Naive thymus-derived CD4-positive, alpha-beta T cell (primary cell): ENCODE data around the gene TSPAN15. TPM values are rescaled to one million over a fixed set of nuclear protein-coding genes. Genes with fewer than 3 reads are reported as not detected.

Source experiments
- ATAC-seq: fragments of 150-1000 bp; cut with Tn5 transposase; 2 replicates; pipeline ENCODE4 v1.10.0; 2021; ENCODE audit warnings: mild to moderate bottlenecking, moderate library complexity
- CTCF ChIA-PET: fragments of 350-600 bp; sonication (Branson Sonifier 250); formaldehyde crosslinking; loops from one replicate; lab custom pipeline; 2021; ENCODE audit warnings: antibody characterized with exemption; lab: Charles Lee
- POLR2A ChIA-PET: fragments of 350-600 bp; sonication (Branson Sonifier 250); formaldehyde crosslinking; loops from one replicate; lab custom pipeline; 2021; ENCODE audit warnings: antibody characterized with exemption, inconsistent platforms; lab: Charles Lee
- DNase-seq, 9 donors: peaks; one replicate each; pipeline versions ENCODE4 v3.0.0 to v3.0.0-alpha.2; 2020 to 2022; ENCODE audit warnings: mixed read lengths in 1 of 9
- H3K27ac ChIP-seq: one replicate; pipeline ENCODE4 v1.7.0; 2013; ENCODE audit warnings: mild to moderate bottlenecking, low read depth, low read length, moderate library complexity
- H3K27me3 ChIP-seq, 2 donors: one replicate each; pipeline ENCODE4 v1.7.0; 2013; ENCODE audit warnings: low read length in 2 of 2, mild to moderate bottlenecking in 2 of 2, moderate library complexity in 2 of 2; ENCODE audit not compliant: control insufficient read depth in 2 of 2, insufficient read depth in 2 of 2
- H3K36me3 ChIP-seq, 3 experiments: 1 replicate in 2 of 3; 2 replicates in 1 of 3; pipeline ENCODE4 v1.7.0; 2013; ENCODE audit warnings: low read length in 3 of 3, mild to moderate bottlenecking in 3 of 3, moderate library complexity in 1 of 3; ENCODE audit not compliant: insufficient read depth in 3 of 3, control insufficient read depth in 2 of 3
- H3K4me1 ChIP-seq, 2 donors: one replicate each; pipeline ENCODE4 v1.7.0; 2013; ENCODE audit warnings: low read length in 2 of 2, mild to moderate bottlenecking in 2 of 2, moderate library complexity in 1 of 2; ENCODE audit not compliant: control insufficient read depth in 2 of 2, insufficient read depth in 2 of 2
- H3K4me3 ChIP-seq: 2 replicates; pipeline ENCODE4 v1.7.0; 2013; ENCODE audit warnings: mild to moderate bottlenecking, low read length
- H3K9me3 ChIP-seq, 3 experiments: 1 replicate in 2 of 3; 2 replicates in 1 of 3; pipeline ENCODE4 v1.7.0; 2013; ENCODE audit warnings: low read length in 3 of 3; ENCODE audit not compliant: control insufficient read depth in 2 of 3
- H3K27ac Mint-ChIP-seq, 9 donors: one replicate each; pipeline ENCODE4 v1.8.0; 2020 to 2022; ENCODE audit warnings: mixed read lengths in 9 of 9, mild to moderate bottlenecking in 8 of 9, moderate library complexity in 5 of 9, inconsistent platforms in 2 of 9
- H3K27me3 Mint-ChIP-seq, 5 donors: one replicate each; pipeline ENCODE4 v1.8.0; 2021 to 2022; ENCODE audit warnings: mixed read lengths in 5 of 5, mild to moderate bottlenecking in 1 of 5
- H3K36me3 Mint-ChIP-seq, 5 donors: one replicate each; pipeline ENCODE4 v1.8.0; 2020 to 2022; ENCODE audit warnings: mixed read lengths in 5 of 5, mild to moderate bottlenecking in 3 of 5, inconsistent platforms in 1 of 5
- H3K4me1 Mint-ChIP-seq, 7 donors: one replicate each; pipeline ENCODE4 v1.8.0; 2020 to 2022; ENCODE audit warnings: mixed read lengths in 7 of 7, mild to moderate bottlenecking in 3 of 7, inconsistent platforms in 1 of 7
- H3K4me3 Mint-ChIP-seq, 10 donors: one replicate each; pipeline ENCODE4 v1.8.0; 2020 to 2022; ENCODE audit warnings: mild to moderate bottlenecking in 10 of 10, mixed read lengths in 10 of 10, moderate library complexity in 6 of 10, inconsistent platforms in 2 of 10
- H3K9me3 Mint-ChIP-seq, 11 donors: one replicate each; pipeline ENCODE4 v1.8.0; 2020 to 2022; ENCODE audit warnings: mixed read lengths in 11 of 11, mild to moderate bottlenecking in 4 of 11, inconsistent platforms in 1 of 11, moderate library complexity in 1 of 11
- intact Hi-C, 2 donors: fragments of 100-400 bp; cut with micrococcal nuclease; formaldehyde crosslinking; loops; one replicate each; pipeline ENCODE4 v1.15.1; 2023
- polyA plus RNA-seq, 2 donors: library from polyadenylated mRNA; unstranded; fragments of 300-500 nt; fragmentation: Illumina TruSeq; gene quantifications; one replicate each; pipeline ENCODE4 v1.2.3, GENCODE V29; 2021
- total RNA-seq, 6 experiments: library from RNA in 5 of 6; stranded (reverse) in 5 of 6; gene quantifications; 1 replicate in 5 of 6; 2 replicates in 1 of 6; pipeline ENCODE4 v1.2.3 and lab custom pipeline; 2021 to 2026

The TSPAN15 gene
- total and polyA plus RNA-seq, 7 experiments from 2014 or later: 1.2 to 7.2 (median 2.1) TPM

GRCh38 chr10:69505636-69506318 is 54.5 kb downstream of the TSPAN15 start:
- ChIA-PET CTCF (interaction anchor here (0.6 to 2.2 kb wide), 5 partner anchors 9 to 119 kb away, joined by 4 to 21 read pairs (median 8); no protein-coding TSS in a partner anchor), POLR2A (no interaction called here)
- H3K4me3 Mint-ChIP-seq: no peak overlapping the region
- intact Hi-C loops: loop anchor here (2.0 to 5.0 kb wide), 4 partner anchors 188 to 548 kb away; partner anchors contain the start of gene DDX21 (in 1 of the 2)
- peak overlapping the region in 8 of 9 donors; percentile 4 to 89 (median 32) for H3K27ac Mint-ChIP-seq
- peaks cover 9 to 16% (median 10%) of the 10 kb centered on the region in 7 donors for H3K4me1 Mint-ChIP-seq
- H3K27me3 ChIP-seq: no peaks in the 10 kb centered on the region
- peaks cover 7 to 8% of the 10 kb centered on the region in 2 donors for H3K4me1 ChIP-seq
- H3K27ac ChIP-seq: no peak overlapping the region
- peaks cover 0 to 16% (median 0%) of the 10 kb centered on the region in 5 donors for H3K27me3 Mint-ChIP-seq
- no peak for DNase-seq
- H3K36me3 Mint-ChIP-seq: no peaks in the 10 kb centered on the region
- H3K4me3 ChIP-seq: no peak overlapping the region
- H3K9me3 Mint-ChIP-seq: peaks cover 0 to 3% (median 0%) of the 10 kb centered on the region in 11 donors
- H3K9me3 ChIP-seq: no peaks in the 10 kb centered on the region
- H3K36me3 ChIP-seq: no peaks in the 10 kb centered on the region
- ATAC-seq: no peak

DNA sequence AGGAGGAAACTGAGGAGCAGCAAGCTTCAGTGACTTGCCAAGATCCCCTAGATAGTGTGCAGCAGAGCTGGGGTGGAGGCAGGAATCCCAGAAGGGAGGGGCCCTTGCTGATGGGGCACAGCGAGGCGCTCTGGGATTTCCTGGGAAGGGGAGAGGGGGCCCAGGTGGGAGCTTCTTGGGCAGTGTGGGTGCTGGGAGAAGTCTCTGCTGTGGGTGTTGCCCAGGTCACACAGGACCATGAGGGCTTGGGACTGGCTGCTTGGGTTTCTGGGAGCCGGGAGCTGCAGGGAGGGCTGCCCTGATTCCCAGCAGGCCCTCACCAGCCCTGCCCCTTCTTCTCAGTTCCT is 55.2 kb downstream of the TSPAN15 start:
- Histone ChIP-seq H3K9me3 (no peaks in the 10 kb centered on the region), H3K4me1 (peaks cover 7 to 8% of the 10 kb centered on the region in 2 donors), H3K4me3 (no peak overlapping the region), H3K36me3 (no peaks in the 10 kb centered on the region), H3K27me3 (no peaks in the 10 kb centered on the region), H3K27ac (no peak overlapping the region)
- Mint-ChIP-seq H3K36me3 (no peaks in the 10 kb centered on the region), H3K27ac (peak overlapping the region in 7 of 9 donors; percentile 7 to 89 (median 32)), H3K4me3 (no peak overlapping the region), H3K4me1 (peaks cover 9 to 16% (median 10%) of the 10 kb centered on the region in 7 donors), H3K9me3 (peaks cover 0 to 3% (median 0%) of the 10 kb centered on the region in 11 donors), H3K27me3 (peaks cover 0 to 23% (median 0%) of the 10 kb centered on the region in 5 donors)
- ATAC-seq (no peak), DNase-seq (no peak)
- CTCF ChIA-PET: interaction anchor here (0.6 to 2.2 kb wide), 5 partner anchors 9 to 120 kb away, joined by 3 to 21 read pairs (median 5); partner anchors contain the start of gene TSPAN15
- POLR2A ChIA-PET: interaction anchor here (0.6 to 1.6 kb wide), 3 partner anchors 15 to 277 kb away, joined by 3 to 4 read pairs (median 4); no protein-coding TSS in a partner anchor
- intact Hi-C loops: loop anchor here (2.0 to 5.0 kb wide), 4 partner anchors 189 to 549 kb away; partner anchors contain the start of gene DDX21 (in 1 of the 2)

DNA sequence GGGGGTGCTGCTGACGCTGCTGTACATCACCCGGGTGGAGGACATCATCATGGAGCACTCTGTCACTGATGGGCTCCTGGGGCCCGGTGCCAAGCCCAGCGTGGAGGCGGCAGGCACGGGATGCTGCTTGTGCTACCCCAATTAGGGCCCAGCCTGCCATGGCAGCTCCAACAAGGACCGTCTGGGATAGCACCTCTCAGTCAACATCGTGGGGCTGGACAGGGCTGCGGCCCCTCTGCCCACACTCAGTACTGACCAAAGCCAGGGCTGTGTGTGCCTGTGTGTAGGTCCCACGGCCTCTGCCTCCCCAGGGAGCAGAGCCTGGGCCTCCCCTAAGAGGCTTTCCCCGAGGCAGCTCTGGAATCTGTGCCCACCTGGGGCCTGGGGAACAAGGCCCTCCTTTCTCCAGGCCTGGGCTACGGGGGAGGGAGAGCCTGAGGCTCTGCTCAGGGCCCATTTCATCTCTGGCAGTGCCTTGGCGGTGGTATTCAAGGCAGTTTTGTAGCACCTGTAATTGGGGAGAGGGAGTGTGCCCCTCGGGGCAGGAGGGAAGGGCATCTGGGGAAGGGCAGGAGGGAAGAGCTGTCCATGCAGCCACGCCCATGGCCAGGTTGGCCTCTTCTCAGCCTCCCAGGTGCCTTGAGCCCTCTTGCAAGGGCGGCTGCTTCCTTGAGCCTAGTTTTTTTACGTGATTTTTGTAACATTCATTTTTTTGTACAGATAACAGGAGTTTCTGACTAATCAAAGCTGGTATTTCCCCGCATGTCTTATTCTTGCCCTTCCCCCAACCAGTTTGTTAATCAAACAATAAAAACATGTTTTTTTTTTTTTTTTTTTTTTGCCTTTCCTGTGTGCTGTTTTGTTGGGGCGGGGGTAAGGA is 55.8 kb downstream of the TSPAN15 start:
- peak; percentile 11 for ATAC-seq
- Histone ChIP-seq H3K27ac (no peak overlapping the region), H3K4me3 (peak overlapping the region; percentile 43), H3K27me3 (no peaks in the 10 kb centered on the region), H3K36me3 (no peaks in the 10 kb centered on the region), H3K4me1 (peaks cover 7 to 8% of the 10 kb centered on the region in 2 donors), H3K9me3 (no peaks in the 10 kb centered on the region)
- Mint-ChIP-seq H3K36me3 (no peaks in the 10 kb centered on the region), H3K27ac (peak overlapping the region; percentile 58 to 93 (median 86)), H3K9me3 (peaks cover 0 to 3% (median 0%) of the 10 kb centered on the region in 11 donors), H3K4me1 (peaks cover 9 to 16% (median 10%) of the 10 kb centered on the region in 7 donors), H3K4me3 (peak overlapping the region; percentile 63 to 80 (median 74)), H3K27me3 (peaks cover 0 to 29% (median 0%) of the 10 kb centered on the region in 5 donors)
- intact Hi-C loops: loop anchor here (1.0 to 5.0 kb wide), 9 partner anchors 56 to 550 kb away; partner anchors contain the start of genes DDX21 (in 1 of the 2) and TSPAN15 (in 1 of the 2)
- CTCF ChIA-PET: interaction anchor here (0.6 to 2.2 kb wide), 12 partner anchors 8 to 114 kb away, joined by 3 to 21 read pairs (median 4); partner anchors contain the start of gene TSPAN15
- POLR2A ChIA-PET: interaction anchor here (0.6 to 1.6 kb wide), 5 partner anchors 15 to 278 kb away, joined by 3 to 6 read pairs (median 4); no protein-coding TSS in a partner anchor
- peak in 2 of 9 donors; percentile 5 for DNase-seq

- intact Hi-C loops: loop anchor here (1.0 to 5.0 kb wide), 5 partner anchors 60 to 552 kb away; partner anchors contain the start of gene DDX21 (in 1 of the 2)
- ChIA-PET CTCF (interaction anchor here (0.8 to 11.9 kb wide), 6 partner anchors 23 to 130 kb away, joined by 3 to 225 read pairs (median 6); no protein-coding TSS in a partner anchor), POLR2A (interaction anchor here (0.6 kb wide), 1 partner anchor 272 kb away, joined by 4 read pairs; no protein-coding TSS in a partner anchor)
- Histone ChIP-seq H3K36me3 (no peaks in the 10 kb centered on the region), H3K27ac (no peak overlapping the region), H3K4me1 (peaks cover 7 to 8% of the 10 kb centered on the region in 2 donors), H3K4me3 (no peak overlapping the region), H3K9me3 (no peaks in the 10 kb centered on the region), H3K27me3 (no peaks in the 10 kb centered on the region)
- Mint-ChIP-seq H3K27me3 (peaks cover 0 to 38% (median 0%) of the 10 kb centered on the region in 5 donors), H3K27ac (peak overlapping the region in 2 of 9 donors; percentile 1 to 55), H3K36me3 (no peaks in the 10 kb centered on the region), H3K9me3 (peaks cover 0 to 3% (median 0%) of the 10 kb centered on the region in 11 donors), H3K4me3 (no peak overlapping the region), H3K4me1 (peaks cover 9 to 16% (median 10%) of the 10 kb centered on the region in 7 donors)
- no peak for DNase-seq
- ATAC-seq: no peak
These were observed 57.6 kb downstream of the TSPAN15 start for GRCh38 chr10:69508738-69509340.

- H3K9me3 ChIP-seq: no peaks in the 10 kb centered on the region
- H3K27me3 ChIP-seq: no peaks in the 10 kb centered on the region
- ChIA-PET CTCF (interaction anchor here (1.0 to 11.9 kb wide), 2 partner anchors 126 to 307 kb away, joined by 3 to 225 read pairs; no protein-coding TSS in a partner anchor), POLR2A (no interaction called here)
- H3K4me3 Mint-ChIP-seq: no peak overlapping the region
- no peak overlapping the region for H3K27ac Mint-ChIP-seq
- no peaks in the 10 kb centered on the region for H3K4me1 ChIP-seq
- intact Hi-C loops: no loop called here
- DNase-seq (no peak), ATAC-seq (no peak)
- H3K36me3 Mint-ChIP-seq: no peaks in the 10 kb centered on the region
- H3K27me3 Mint-ChIP-seq: peaks cover 4 to 50% (median 12%) of the 10 kb centered on the region in 5 donors
- H3K36me3 ChIP-seq: no peaks in the 10 kb centered on the region
- H3K4me3 ChIP-seq: no peak overlapping the region
- no peak overlapping the region for H3K27ac ChIP-seq
- peaks cover under 1 to 6% (median 2%) of the 10 kb centered on the region in 7 donors for H3K4me1 Mint-ChIP-seq
- peaks cover 0 to 3% (median 0%) of the 10 kb centered on the region in 11 donors for H3K9me3 Mint-ChIP-seq
These were observed 61.6 kb downstream of the TSPAN15 start for GRCh38 chr10:69512901-69513300.
